Spleen (tissue), 11 donors: Measurements from ENCODE around the gene GMPPB. TPM values are rescaled to one million over a fixed set of nuclear protein-coding genes. Genes with fewer than 3 reads are reported as not detected.

Source experiments
- DNase-seq: peaks from one replicate; pipeline ENCODE4 v3.0.0-alpha.2; 2020
- H3K27ac ChIP-seq, 8 donors: fragments of 200-600 bp; sonication (generic) in 7 of 8; 1 replicate in 4 of 8; 2 replicates in 4 of 8; pipeline versions ENCODE4 v1.5.0 to v1.8.0; 2016 to 2021; ENCODE audit warnings: inconsistent platforms in 4 of 8, mild to moderate bottlenecking in 4 of 8, moderate library complexity in 1 of 8
- H3K27me3 ChIP-seq, 7 donors: fragments of 200-600 bp; sonication (generic) in 6 of 7; replicated peaks in 1 of 7; 1 replicate in 4 of 7; 2 replicates in 3 of 7; pipeline versions ENCODE4 v1.5.0 to v1.8.0; 2016 to 2021; ENCODE audit warnings: inconsistent platforms in 3 of 7, mild to moderate bottlenecking in 1 of 7
- H3K36me3 ChIP-seq, 6 donors: fragments of 200-600 bp; sonication (generic) in 5 of 6; 1 replicate in 4 of 6; 2 replicates in 2 of 6; pipeline versions ENCODE4 v1.5.0 to v1.8.0; 2016 to 2021; ENCODE audit warnings: inconsistent platforms in 2 of 6
- H3K4me1 ChIP-seq, 6 donors: fragments of 200-600 bp; sonication (generic) in 5 of 6; 1 replicate in 3 of 6; 2 replicates in 3 of 6; pipeline versions ENCODE4 v1.5.0 to v1.8.0; 2016 to 2021; ENCODE audit warnings: inconsistent platforms in 3 of 6
- H3K4me3 ChIP-seq, 8 donors: fragments of 200-600 bp; sonication (generic) in 7 of 8; 1 replicate in 4 of 8; 2 replicates in 4 of 8; pipeline versions ENCODE4 v1.5.0 to v1.8.0; 2016 to 2021; ENCODE audit warnings: inconsistent platforms in 4 of 8, mild to moderate bottlenecking in 4 of 8, moderate library complexity in 2 of 8
- H3K9me3 ChIP-seq, 8 donors: fragments of 200-600 bp; sonication (generic) in 7 of 8; 1 replicate in 4 of 8; 2 replicates in 4 of 8; pipeline versions ENCODE4 v1.5.0 to v1.8.0; 2016 to 2021; ENCODE audit warnings: inconsistent platforms in 4 of 8
- CTCF ChIP-seq, 11 experiments: fragments of 200-600 bp in 7 of 11; fragments of 450-650 bp in 4 of 11; sonication (generic) in 4 of 11; IDR thresholded peaks in 8 of 11; conservative IDR thresholded peaks in 3 of 11; 1 replicate in 7 of 11; 2 replicates in 4 of 11; pipeline versions ENCODE4 v1.4.0 to v1.8.0; 2016 to 2021; ENCODE audit warnings: antibody characterized with exemption in 11 of 11, inconsistent platforms in 4 of 11, mild to moderate bottlenecking in 1 of 11
- POLR2A ChIP-seq, 3 donors: fragments of 450-650 bp; IDR thresholded peaks; one replicate each; pipeline ENCODE4 v1.5.1; 2017; ENCODE audit warnings: antibody characterized with exemption in 3 of 3, mild to moderate bottlenecking in 1 of 3
- POLR2AphosphoS5 ChIP-seq, 3 donors: sonication (generic); formaldehyde crosslinking; IDR thresholded peaks; one replicate each; pipeline ENCODE4 v1.5.1; 2017; ENCODE audit warnings: antibody characterized with exemption in 3 of 3
- WGBS, 5 donors: extraction: QIAGEN DNeasy Blood & Tissue Kit in 3 of 5; methylation state at CpG; one replicate each; pipeline versions ENCODE4 v1.1.5 to v1.1.7; 2013 to 2018; 5-methylcytosine and 5-hydroxymethylcytosine counted together
- intact Hi-C: fragments of 100-400 bp; cut with DNase I; formaldehyde crosslinking; loops from one replicate; pipeline ENCODE4 v1.15.0; 2023; ENCODE audit warnings: low total_unique reads
- polyA plus RNA-seq, 3 donors: library from polyadenylated mRNA; stranded (reverse); fragments of 200-250 nt; gene quantifications; one replicate each; pipeline ENCODE4 v1.2.1, GENCODE V29; 2013
- total RNA-seq, 7 donors: library from RNA; depleted of rRNA in 3 of 7; stranded (reverse); fragments of >200 nt in 3 of 7; fragmentation: NEBNext Ultra II Directional in 4 of 7; extraction: Animal tissue kit (Norgen Biotek cat#: 25700) in 4 of 7; gene quantifications; one replicate each; pipeline versions ENCODE4 v1.1.0 to v1.2.1, GENCODE V29; 2016 to 2021
- donor health status: healthy with polysubstance abuse.
- donor health status: DM: no; HTN: no; CAD: no; lungs with moderate emphysema.
- donor health status: DM: no; HTN: no; CAD: no.
- donor health status: Bipolar disorder and iron deficiency.
- donor health status: healthy.
- donor health status: DM: no; HTN: no; CAD: no.
- donor health status: DM: yes; HTN: yes; CAD: no.

GMPPB gene
- total and polyA plus RNA-seq, 10 donors, result 10.8 to 34.3 (median 26.7) TPM

- H3K27me3 ChIP-seq, result no peaks in the 10 kb centered on the region
- TF ChIP-seq POLR2AphosphoS5 (IDR thresholded peaks at IDR 0.05), result no peak
- TF ChIP-seq CTCF (IDR thresholded peaks at IDR 0.05 in 8 of 11, conservative IDR thresholded peaks at IDR 0.05 in 3 of 11), result no peak
- TF ChIP-seq POLR2A (IDR thresholded peaks at IDR 0.05), result no peak
- H3K4me1 ChIP-seq, result peaks cover 0 to 18% (median 3%) of the 10 kb centered on the region in 6 donors
- H3K36me3 ChIP-seq, result peaks cover 0 to 84% (median 20%) of the 10 kb centered on the region in 6 donors
- intact Hi-C loops, result no loop called here
- peak; percentile 42 for DNase-seq
- 51 to 72% (median 62%) methylated on average over 5 of the region's 5 CpGs for WGBS, 5 donors
- no peaks in the 10 kb centered on the region for H3K9me3 ChIP-seq
- no peak overlapping the region for H3K27ac ChIP-seq
- no peak overlapping the region for H3K4me3 ChIP-seq
Observed at GRCh38 chr3:49711489-49711888, 12.3 kb downstream of the GMPPB start.

GRCh38 chr3:49709852-49710251 is 13.9 kb downstream of the GMPPB start:
- Histone ChIP-seq H3K27ac (no peak overlapping the region), H3K9me3 (no peaks in the 10 kb centered on the region), H3K36me3 (peaks cover 0 to 84% (median 25%) of the 10 kb centered on the region in 6 donors), H3K27me3 (no peaks in the 10 kb centered on the region), H3K4me1 (peaks cover 0 to 28% (median 5%) of the 10 kb centered on the region in 6 donors), H3K4me3 (no peak overlapping the region)
- WGBS, 5 donors, result 93 to 98% (median 97%) methylated on average over 8 of the region's 8 CpGs
- DNase-seq, result peak; percentile 10
- TF ChIP-seq POLR2AphosphoS5 (IDR thresholded peaks at IDR 0.05), result no peak
- intact Hi-C loops, result no loop called here

GRCh38 chr3:49707113-49707480 is 16.7 kb downstream of the GMPPB start:
- 82 to 94% (median 88%) methylated on average over 4 of the region's 4 CpGs for WGBS, 5 donors
- H3K36me3 ChIP-seq, result peaks cover 0 to 84% (median 39%) of the 10 kb centered on the region in 6 donors
- intact Hi-C loops, result no loop called here

GRCh38 chr3:49706456-49707112 is 17.2 kb downstream of the GMPPB start:
- DNase-seq, result no peak
- Histone ChIP-seq H3K36me3 (peaks cover 0 to 84% (median 43%) of the 10 kb centered on the region in 6 donors), H3K27me3 (no peaks in the 10 kb centered on the region), H3K4me3 (no peak overlapping the region), H3K9me3 (no peaks in the 10 kb centered on the region), H3K27ac (peak overlapping the region in 2 of 8 donors; percentile 23 to 40), H3K4me1 (peaks cover 0 to 38% (median 9%) of the 10 kb centered on the region in 6 donors)
- peak in 1 of 3 donors; percentile 28 for TF ChIP-seq POLR2AphosphoS5 (IDR thresholded peaks at IDR 0.05)
- TF ChIP-seq POLR2A (IDR thresholded peaks at IDR 0.05), result no peak
- intact Hi-C loops, result no loop called here
- WGBS, 5 donors, result 84 to 91% (median 90%) methylated on average over 7 to 9 of the region's 9 CpGs

More at GRCh38 chr3:49707113-49707480, 16.7 kb downstream of the GMPPB start:
- H3K9me3 ChIP-seq, result no peaks in the 10 kb centered on the region
- no peak overlapping the region for H3K4me3 ChIP-seq
- H3K27me3 ChIP-seq, result no peaks in the 10 kb centered on the region
- peaks cover 0 to 38% (median 9%) of the 10 kb centered on the region in 6 donors for H3K4me1 ChIP-seq
- TF ChIP-seq POLR2A (IDR thresholded peaks at IDR 0.05) (no peak), POLR2AphosphoS5 (IDR thresholded peaks at IDR 0.05) (no peak), CTCF (IDR thresholded peaks at IDR 0.05 in 8 of 11, conservative IDR thresholded peaks at IDR 0.05 in 3 of 11) (no peak)
- DNase-seq, result no peak
- H3K27ac ChIP-seq, result peak overlapping the region in 1 of 8 donors; percentile 40

- peaks cover 0 to 88% (median 53%) of the 10 kb centered on the region in 6 donors for H3K36me3 ChIP-seq
Observed at GRCh38 chr3:49705390-49705960, 18.3 kb downstream of the GMPPB start.

More at GRCh38 chr3:49705390-49705960, 18.3 kb downstream of the GMPPB start:
- intact Hi-C loops, result no loop called here
- H3K4me1 ChIP-seq, result peaks cover 0 to 38% (median 9%) of the 10 kb centered on the region in 6 donors
- 88 to 100% (median 93%) methylated on average over 1 to 17 of the region's 17 CpGs for WGBS, 5 donors
- no peaks in the 10 kb centered on the region for H3K27me3 ChIP-seq
- no peak overlapping the region for H3K27ac ChIP-seq
- no peak overlapping the region for H3K4me3 ChIP-seq
- DNase-seq, result no peak
- no peak for TF ChIP-seq POLR2A (IDR thresholded peaks at IDR 0.05)
- TF ChIP-seq CTCF (IDR thresholded peaks at IDR 0.05 in 8 of 11, conservative IDR thresholded peaks at IDR 0.05 in 3 of 11), result no peak
- no peak for TF ChIP-seq POLR2AphosphoS5 (IDR thresholded peaks at IDR 0.05)
- no peaks in the 10 kb centered on the region for H3K9me3 ChIP-seq
